C4-2B (cell line): ENCODE results near the gene ALOXE3.

Experiments used
- ZFX ChIP-seq: fragments of 450-650 bp; IDR thresholded peaks from 2 replicates; pipeline ENCODE4 v1.6.1; 2017
- TF ChIP-seq, protein P1 (sequence below): fragments of 450-650 bp; conservative IDR thresholded peaks from 2 replicates; pipeline ENCODE4 v1.5.1; 2017; ENCODE audit warnings: mild to moderate bottlenecking

DNA sequence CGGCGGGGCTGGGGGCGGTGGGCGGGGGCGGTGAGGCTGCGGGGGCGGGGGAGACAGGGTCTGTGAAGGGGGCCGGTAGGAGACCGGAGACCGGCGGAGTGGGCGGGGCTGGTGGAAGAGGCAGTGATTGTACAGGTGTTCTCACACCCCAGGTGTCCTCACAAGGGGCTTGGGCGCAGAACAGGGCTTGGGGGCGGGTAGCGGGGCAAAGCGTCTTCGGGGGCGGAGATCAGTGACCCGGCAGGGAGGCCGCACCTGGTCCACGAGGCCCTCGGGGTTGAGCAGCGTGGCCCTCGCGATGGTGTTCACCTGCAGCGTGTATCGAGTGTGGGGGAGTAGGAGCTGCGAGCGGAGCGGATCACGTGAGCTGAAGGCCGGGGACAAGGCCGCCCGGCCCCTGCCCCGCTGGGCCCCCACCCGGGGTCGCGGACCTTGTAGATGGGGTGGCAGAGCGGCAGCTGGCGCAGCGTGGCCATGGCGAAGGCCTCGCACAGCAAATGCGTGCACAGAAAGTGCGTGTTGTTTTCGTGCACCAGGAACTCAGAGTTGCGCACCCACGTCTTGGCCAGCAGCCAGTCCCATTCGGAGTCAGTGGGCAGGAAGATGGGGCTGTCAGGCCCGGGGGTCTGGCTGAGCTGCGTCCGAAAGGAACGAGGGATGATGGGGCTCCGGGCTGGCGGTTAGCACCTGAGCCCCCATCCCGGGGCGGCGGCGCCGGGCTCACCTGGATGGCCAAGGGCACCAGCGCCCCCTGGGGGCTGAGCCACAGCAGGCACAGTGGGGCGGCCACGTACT lies 8.5 kb downstream of the ALOXE3 start:
- TF ChIP-seq, protein P1, sequence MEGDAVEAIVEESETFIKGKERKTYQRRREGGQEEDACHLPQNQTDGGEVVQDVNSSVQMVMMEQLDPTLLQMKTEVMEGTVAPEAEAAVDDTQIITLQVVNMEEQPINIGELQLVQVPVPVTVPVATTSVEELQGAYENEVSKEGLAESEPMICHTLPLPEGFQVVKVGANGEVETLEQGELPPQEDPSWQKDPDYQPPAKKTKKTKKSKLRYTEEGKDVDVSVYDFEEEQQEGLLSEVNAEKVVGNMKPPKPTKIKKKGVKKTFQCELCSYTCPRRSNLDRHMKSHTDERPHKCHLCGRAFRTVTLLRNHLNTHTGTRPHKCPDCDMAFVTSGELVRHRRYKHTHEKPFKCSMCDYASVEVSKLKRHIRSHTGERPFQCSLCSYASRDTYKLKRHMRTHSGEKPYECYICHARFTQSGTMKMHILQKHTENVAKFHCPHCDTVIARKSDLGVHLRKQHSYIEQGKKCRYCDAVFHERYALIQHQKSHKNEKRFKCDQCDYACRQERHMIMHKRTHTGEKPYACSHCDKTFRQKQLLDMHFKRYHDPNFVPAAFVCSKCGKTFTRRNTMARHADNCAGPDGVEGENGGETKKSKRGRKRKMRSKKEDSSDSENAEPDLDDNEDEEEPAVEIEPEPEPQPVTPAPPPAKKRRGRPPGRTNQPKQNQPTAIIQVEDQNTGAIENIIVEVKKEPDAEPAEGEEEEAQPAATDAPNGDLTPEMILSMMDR: peak; percentile 83
- TF ChIP-seq ZFX: no peak
